Skeletal muscle tissue (tissue), 4 donors: ENCODE measurements around the gene ACAP2. TPM values are rescaled to one million over a fixed set of nuclear protein-coding genes. Genes with fewer than 3 reads are reported as not detected.
"Not testable (repeated sequence)": the region's sequence is repeated elsewhere in the genome, so short reads cannot be mapped to it uniquely, and the experiment has no call there.

Experiments
- H3K27ac ChIP-seq: one replicate; pipeline ENCODE4 v1.7.0; 2013; ENCODE audit warnings: mild to moderate bottlenecking, low read depth, low read length, inconsistent platforms
- H3K27me3 ChIP-seq, 3 donors: one replicate each; pipeline ENCODE4 v1.7.0; 2013; ENCODE audit warnings: low read length in 3 of 3; ENCODE audit not compliant: control insufficient read depth in 3 of 3, insufficient read depth in 3 of 3
- H3K36me3 ChIP-seq, 3 donors: one replicate each; pipeline ENCODE4 v1.7.0; 2013; ENCODE audit warnings: low read length in 3 of 3; ENCODE audit not compliant: control insufficient read depth in 3 of 3, insufficient read depth in 3 of 3
- H3K4me1 ChIP-seq, 3 donors: one replicate each; pipeline ENCODE4 v1.7.0; 2013; ENCODE audit warnings: low read length in 3 of 3, mild to moderate bottlenecking in 3 of 3; ENCODE audit not compliant: control insufficient read depth in 3 of 3, insufficient read depth in 3 of 3
- H3K4me3 ChIP-seq, 3 donors: one replicate each; pipeline ENCODE4 v1.7.0; 2013; ENCODE audit warnings: low read length in 3 of 3
- H3K9ac ChIP-seq, 3 donors: one replicate each; pipeline ENCODE4 v1.7.0; 2013; ENCODE audit warnings: low read length in 3 of 3, mild to moderate bottlenecking in 3 of 3, moderate library complexity in 2 of 3, low read depth in 1 of 3
- H3K9me3 ChIP-seq, 3 donors: one replicate each; pipeline ENCODE4 v1.7.0; 2013; ENCODE audit warnings: low read length in 3 of 3; ENCODE audit not compliant: control insufficient read depth in 3 of 3
- total RNA-seq: library from RNA; depleted of rRNA; stranded (reverse); fragments of >200 nt; gene quantifications from one replicate; pipeline ENCODE4 v1.2.3, GENCODE V29; 2014
- donor health status: Osteomylitis.

The ACAP2 gene
- total RNA-seq, 1 donor from 2014 or later, result 52.7 TPM

GRCh38 chr3:195365371-195365770, 77.4 kb downstream of the ACAP2 start:
- peaks cover 4 to 12% (median 4%) of the 10 kb centered on the region in 3 donors for H3K36me3 ChIP-seq
- H3K9me3 ChIP-seq, result no peaks in the 10 kb centered on the region
- no peak overlapping the region for H3K9ac ChIP-seq
- no peak overlapping the region for H3K27ac ChIP-seq
- no peaks in the 10 kb centered on the region for H3K4me1 ChIP-seq
- H3K4me3 ChIP-seq, result no peak overlapping the region
- no peaks in the 10 kb centered on the region for H3K27me3 ChIP-seq

DNA sequence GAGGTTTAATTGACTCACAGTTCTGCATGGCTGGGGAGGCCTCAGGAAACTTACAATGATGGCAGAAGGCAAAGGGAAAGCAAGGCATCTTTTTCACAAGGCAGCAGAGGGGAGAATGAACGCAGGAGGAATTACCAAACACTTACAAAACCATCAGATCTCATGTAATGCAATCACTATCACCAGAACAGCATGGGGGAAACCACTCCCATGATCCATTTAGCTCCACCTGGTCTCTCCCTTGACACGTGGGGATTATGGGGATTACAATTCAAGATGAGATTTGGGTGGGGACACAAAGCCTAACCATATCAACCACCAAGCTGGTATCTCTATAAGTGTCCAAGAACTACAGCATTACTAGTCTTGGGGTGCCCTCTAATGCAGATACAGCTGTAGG, 85.0 kb downstream of the ACAP2 start:
- H3K4me3 ChIP-seq, result not testable (repeated sequence)

DNA sequence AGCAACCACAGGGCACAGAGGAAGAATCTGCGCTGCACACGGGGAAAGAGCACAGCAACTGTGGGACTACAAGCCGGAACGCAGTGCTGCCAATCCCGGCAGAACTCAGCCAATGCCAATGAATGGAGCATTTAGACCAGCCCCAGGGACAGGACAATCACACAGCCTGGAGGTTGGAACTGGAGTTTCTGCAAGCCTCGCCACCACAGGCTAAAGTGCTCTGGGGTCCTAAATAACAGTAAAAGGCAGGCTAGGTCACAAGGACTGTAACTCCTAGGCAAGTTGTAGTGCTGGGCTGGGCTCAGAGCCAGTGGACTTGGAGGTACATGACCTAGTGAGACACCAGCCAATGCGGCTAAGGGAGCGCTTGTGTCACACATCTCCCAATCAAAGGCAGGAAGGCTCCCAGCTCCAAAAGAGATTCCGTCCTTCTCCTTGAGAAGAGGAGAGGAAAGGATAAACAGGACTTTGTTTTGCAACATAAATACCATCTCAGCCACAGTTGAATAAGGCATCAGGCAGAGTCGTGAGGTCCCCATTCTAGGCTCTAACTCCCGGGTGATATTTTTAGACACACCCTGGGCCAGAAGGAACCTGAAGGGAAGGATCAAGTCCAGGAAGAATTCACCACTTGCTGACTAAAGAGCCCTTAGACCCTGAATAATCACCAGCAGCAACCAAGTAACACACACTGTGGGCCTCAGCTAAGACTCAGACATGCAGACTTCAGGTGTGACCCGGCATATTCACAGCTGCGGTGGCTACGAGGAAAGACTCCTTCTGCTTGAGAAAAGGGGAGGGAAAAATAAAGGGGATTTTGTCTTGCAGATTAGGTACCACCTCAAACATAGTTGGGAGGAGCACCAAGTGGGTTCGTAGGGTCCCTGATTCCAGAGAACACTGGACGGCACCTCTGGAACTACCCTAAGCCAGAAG, 86.4 kb downstream of the ACAP2 start:
- Histone ChIP-seq H3K9ac (peak overlapping the region in 1 of 3 donors; percentile 27), H3K27ac (no peak overlapping the region), H3K4me3 (peak overlapping the region; percentile 34 to 42 (median 37))

More for the DNA sequence above, 85.0 kb downstream of the ACAP2 start:
- not testable (repeated sequence) for H3K27ac ChIP-seq, H3K9me3 ChIP-seq, H3K27me3 ChIP-seq, H3K36me3 ChIP-seq, H3K9ac ChIP-seq
- H3K4me1 ChIP-seq, result peaks cover 14 to 27% (median 16%) of the 10 kb centered on the region in 3 donors

DNA sequence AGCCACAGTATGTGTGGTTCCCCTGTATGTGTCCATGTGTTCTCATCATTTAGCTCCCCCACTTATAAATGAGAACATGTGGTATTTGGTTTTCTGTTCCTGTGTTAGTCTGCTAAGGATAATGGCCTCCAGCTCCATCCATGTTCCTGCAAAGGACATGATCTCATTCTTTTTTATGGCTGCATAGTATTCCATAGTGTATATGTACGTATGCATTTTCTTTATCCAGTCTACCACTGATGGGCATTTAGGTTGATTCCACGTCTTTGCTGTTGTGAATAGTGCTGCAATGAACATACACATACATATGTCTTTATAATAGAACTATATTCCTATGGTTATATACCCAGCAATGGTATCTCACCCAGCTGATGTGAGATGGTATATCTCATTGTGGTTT, 88.8 kb downstream of the ACAP2 start:
- not testable (repeated sequence) for H3K27me3 ChIP-seq, H3K27ac ChIP-seq, H3K9me3 ChIP-seq, H3K36me3 ChIP-seq, H3K4me3 ChIP-seq, H3K9ac ChIP-seq
- H3K4me1 ChIP-seq, result peaks cover 14 to 27% (median 16%) of the 10 kb centered on the region in 3 donors

More for the DNA sequence above, 86.4 kb downstream of the ACAP2 start:
- Histone ChIP-seq H3K9me3 (no peaks in the 10 kb centered on the region), H3K36me3 (no peaks in the 10 kb centered on the region), H3K27me3 (no peaks in the 10 kb centered on the region), H3K4me1 (peaks cover 14 to 27% (median 16%) of the 10 kb centered on the region in 3 donors)

- Histone ChIP-seq H3K9ac (no peak overlapping the region), H3K27ac (no peak overlapping the region), H3K27me3 (no peaks in the 10 kb centered on the region), H3K4me3 (no peak overlapping the region), H3K4me1 (peaks cover 14 to 27% (median 16%) of the 10 kb centered on the region in 3 donors), H3K36me3 (no peaks in the 10 kb centered on the region), H3K9me3 (no peaks in the 10 kb centered on the region)
Measured at GRCh38 chr3:195352895-195353488, 89.8 kb downstream of the ACAP2 start.

DNA sequence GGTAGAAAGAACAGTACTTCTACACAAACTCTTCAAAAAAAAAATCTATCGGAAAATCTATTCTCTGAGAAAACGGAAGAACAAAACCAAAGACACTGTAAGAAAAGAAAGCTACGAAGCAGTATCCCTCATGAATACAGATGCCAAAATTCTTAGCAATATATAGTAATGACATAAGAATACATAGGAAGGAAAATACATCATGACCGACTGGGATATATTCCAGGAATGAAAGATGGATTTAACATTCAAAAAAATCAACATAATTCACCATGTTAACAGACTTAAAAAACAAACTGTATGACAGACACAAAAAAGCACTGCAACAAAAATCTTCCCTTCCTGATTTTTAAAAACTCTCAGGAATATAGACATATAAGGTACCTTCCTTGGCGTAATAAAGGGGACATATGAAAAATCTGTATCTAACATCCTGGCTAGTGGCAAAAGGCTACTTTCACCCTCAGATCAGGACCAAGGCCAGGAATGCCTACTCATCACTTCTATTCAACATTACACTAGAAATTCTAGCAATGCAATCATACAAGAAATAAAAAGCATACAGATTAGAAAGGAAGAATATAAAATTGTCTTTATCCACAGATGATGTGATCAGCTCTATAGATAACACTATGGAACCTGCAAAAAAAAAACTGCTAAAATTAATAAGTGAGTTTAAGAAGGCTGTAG, 94.2 kb downstream of the ACAP2 start:
- no peak overlapping the region for H3K4me3 ChIP-seq
- peaks cover 0 to 3% (median 0%) of the 10 kb centered on the region in 3 donors for H3K4me1 ChIP-seq
- H3K9me3 ChIP-seq, result no peaks in the 10 kb centered on the region
- no peak overlapping the region for H3K27ac ChIP-seq
- no peaks in the 10 kb centered on the region for H3K27me3 ChIP-seq
- no peak overlapping the region for H3K9ac ChIP-seq
- H3K36me3 ChIP-seq, result no peaks in the 10 kb centered on the region

- Histone ChIP-seq H3K27ac (no peak overlapping the region), H3K9ac (no peak overlapping the region), H3K27me3 (no peaks in the 10 kb centered on the region), H3K36me3 (peaks cover 0 to 9% (median 3%) of the 10 kb centered on the region in 3 donors), H3K4me1 (no peaks in the 10 kb centered on the region), H3K9me3 (no peaks in the 10 kb centered on the region), H3K4me3 (no peak overlapping the region)
Measured at GRCh38 chr3:195337747-195338146, 105.1 kb downstream of the ACAP2 start.

- H3K4me1 ChIP-seq, result no peaks in the 10 kb centered on the region
- no peak overlapping the region for H3K9ac ChIP-seq
- H3K27ac ChIP-seq, result no peak overlapping the region
- no peak overlapping the region for H3K4me3 ChIP-seq
- no peaks in the 10 kb centered on the region for H3K27me3 ChIP-seq
- H3K9me3 ChIP-seq, result no peaks in the 10 kb centered on the region
- peaks cover 0 to 6% (median 3%) of the 10 kb centered on the region in 3 donors for H3K36me3 ChIP-seq
Measured at GRCh38 chr3:195334967-195335366, 107.9 kb downstream of the ACAP2 start.

DNA sequence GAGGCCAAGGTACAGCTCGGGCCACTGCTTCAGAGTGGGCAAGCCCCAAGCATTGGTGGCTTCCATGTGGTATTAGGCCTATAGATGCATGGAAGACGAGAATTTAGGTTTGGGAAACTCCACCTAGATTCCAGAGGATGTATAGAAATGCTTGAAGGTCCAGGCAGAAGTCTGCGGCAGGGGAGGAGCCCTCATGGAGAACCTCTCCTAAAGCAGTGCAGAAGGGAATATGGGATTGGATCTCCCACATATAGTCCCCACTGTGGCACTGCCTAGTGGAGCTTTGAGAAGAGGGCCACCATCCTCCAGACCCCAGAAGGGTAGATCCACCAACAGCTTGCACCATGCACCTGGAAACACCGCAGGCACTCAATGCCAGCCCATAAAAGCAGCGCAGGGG, 123.8 kb downstream of the ACAP2 start:
- Histone ChIP-seq H3K36me3 (peaks cover 4 to 14% (median 7%) of the 10 kb centered on the region in 3 donors), H3K27me3 (no peaks in the 10 kb centered on the region), H3K9ac (no peak overlapping the region), H3K27ac (no peak overlapping the region), H3K9me3 (no peaks in the 10 kb centered on the region), H3K4me1 (no peaks in the 10 kb centered on the region), H3K4me3 (no peak overlapping the region)
